GM18508 (cell line): ENCODE results near the gene S100PBP.

Experiments used
- ATAC-seq: cut with Tn5 transposase; IDR thresholded peaks from one replicate; pipeline ENCODE4 v1.9.1; 2021; ENCODE audit warnings: moderate number of reproducible peaks; ENCODE audit not compliant: insufficient read depth, unreplicated experiment

S100PBP gene

GRCh38 chr1:32884726-32885125 is 67.3 kb downstream of the S100PBP start:
- no peak for ATAC-seq

- no peak for ATAC-seq
These were observed 68.2 kb downstream of the S100PBP start for GRCh38 chr1:32885676-32886003.

GRCh38 chr1:32886004-32886827 is 68.8 kb downstream of the S100PBP start, which contains the start of gene HPCA:
HPCA (plus strand) TSS chr1:32886491; CDS start chr1:32888899, 2,408 bp downstream.
- ATAC-seq, result no peak

- no peak for ATAC-seq
These were observed 69.5 kb downstream of the S100PBP start for GRCh38 chr1:32886828-32887414.

GRCh38 chr1:32887623-32888022 is 70.2 kb downstream of the S100PBP start:
- no peak for ATAC-seq

- no peak for ATAC-seq
These were observed 70.7 kb downstream of the S100PBP start for GRCh38 chr1:32888134-32888533.

- no peak for ATAC-seq
These were observed 71.4 kb downstream of the S100PBP start for GRCh38 chr1:32888677-32889420.

GRCh38 chr1:32889731-32890278 is 72.4 kb downstream of the S100PBP start:
- ATAC-seq, result no peak

GRCh38 chr1:32890516-32891240 is 73.2 kb downstream of the S100PBP start:
- ATAC-seq, result no peak

- ATAC-seq, result no peak
These were observed 73.8 kb downstream of the S100PBP start for GRCh38 chr1:32891241-32891570.

GRCh38 chr1:32891630-32892029 is 74.2 kb downstream of the S100PBP start:
- no peak for ATAC-seq

GRCh38 chr1:32892368-32893197 is 75.1 kb downstream of the S100PBP start:
- no peak for ATAC-seq

- no peak for ATAC-seq
These were observed 76.0 kb downstream of the S100PBP start for GRCh38 chr1:32893198-32894018.

GRCh38 chr1:32894019-32894600 is 76.7 kb downstream of the S100PBP start:
- ATAC-seq, result no peak

- ATAC-seq, result no peak
These were observed 77.2 kb downstream of the S100PBP start for GRCh38 chr1:32894681-32895080.

GRCh38 chr1:32895325-32896215 is 78.1 kb downstream of the S100PBP start:
- ATAC-seq, result no peak

GRCh38 chr1:32896451-32896850 is 79.0 kb downstream of the S100PBP start:
- no peak for ATAC-seq
